Activated CD8-positive, alpha-beta memory T cell treated with anti-CD3 and anti-CD28 coated beads, Interleukin-2, amount 10 ng/mL, durations not matched to agents 7 days and 5 days (primary cell): ENCODE data around the gene PRKCQ. TPM values are rescaled to one million over a fixed set of nuclear protein-coding genes. Genes with fewer than 3 reads are reported as not detected.

ENCODE experiments used
- ATAC-seq: fragments of 150-1000 bp; cut with Tn5 transposase; one replicate; pipeline ENCODE4 v1.10.0; 2021; ENCODE audit warnings: moderate library complexity
- CTCF ChIA-PET: fragments of 350-600 bp; sonication (Branson Sonifier 250); formaldehyde crosslinking; loops from one replicate; lab custom pipeline; 2021; ENCODE audit warnings: antibody characterized with exemption; lab: Charles Lee
- DNase-seq: peaks from one replicate; pipeline ENCODE4 v3.0.0-alpha.2; 2020
- H3K27ac Mint-ChIP-seq: one replicate; pipeline ENCODE4 v1.8.0; 2021; ENCODE audit warnings: mild to moderate bottlenecking, mixed read lengths
- H3K27me3 Mint-ChIP-seq: one replicate; pipeline ENCODE4 v1.8.0; 2021; ENCODE audit warnings: mixed read lengths
- H3K36me3 Mint-ChIP-seq: one replicate; pipeline ENCODE4 v1.8.0; 2021; ENCODE audit warnings: mild to moderate bottlenecking, mixed read lengths
- H3K4me1 Mint-ChIP-seq: one replicate; pipeline ENCODE4 v1.8.0; 2021; ENCODE audit warnings: mixed read lengths
- H3K4me3 Mint-ChIP-seq: one replicate; pipeline ENCODE4 v1.8.0; 2021; ENCODE audit warnings: mild to moderate bottlenecking, moderate library complexity, mixed read lengths
- H3K9me3 Mint-ChIP-seq: one replicate; pipeline ENCODE4 v1.8.0; 2022; ENCODE audit warnings: low read depth, mixed read lengths
- total RNA-seq, 2 experiments: library from RNA; stranded (reverse); gene quantifications; one replicate each; pipeline ENCODE4 v1.2.3, GENCODE V29; 2021

PRKCQ gene
- total RNA-seq, 2 experiments from 2014 or later, result 51.0 to 58.7 TPM

- Mint-ChIP-seq H3K27me3 (no peaks in the 10 kb centered on the region), H3K4me1 (peaks cover 88% of the 10 kb centered on the region), H3K27ac (peak overlapping the region; percentile 79), H3K4me3 (no peak overlapping the region), H3K9me3 (no peaks in the 10 kb centered on the region), H3K36me3 (peaks cover 41% of the 10 kb centered on the region)
- ATAC-seq (no peak), DNase-seq (no peak)
- CTCF ChIA-PET, result interaction anchor here (0.8 to 3.8 kb wide), 5 partner anchors 16 to 106 kb away, joined by 3 to 19 read pairs (median 3); no protein-coding TSS in a partner anchor
Measured at GRCh38 chr10:6561552-6561951, 18.5 kb downstream of the PRKCQ start.

GRCh38 chr10:6558759-6559461 is 21.2 kb downstream of the PRKCQ start:
- DNase-seq (peak; percentile 72), ATAC-seq (peak; percentile 48)
- H3K9me3 Mint-ChIP-seq, result no peaks in the 10 kb centered on the region
- H3K4me3 Mint-ChIP-seq, result peak overlapping the region; percentile 73
- peaks cover 87% of the 10 kb centered on the region for H3K4me1 Mint-ChIP-seq
- no peaks in the 10 kb centered on the region for H3K27me3 Mint-ChIP-seq
- peaks cover 56% of the 10 kb centered on the region for H3K36me3 Mint-ChIP-seq
- H3K27ac Mint-ChIP-seq, result peak overlapping the region; percentile 95
- CTCF ChIA-PET, result interaction anchor here (0.9 to 2.8 kb wide), 14 partner anchors 10 to 149 kb away, joined by 3 to 12 read pairs (median 4); no protein-coding TSS in a partner anchor

GRCh38 chr10:6558272-6558671 is 21.8 kb downstream of the PRKCQ start:
- ATAC-seq (peak; percentile 64), DNase-seq (no peak)
- Mint-ChIP-seq H3K27ac (peak overlapping the region; percentile 95), H3K4me3 (peak overlapping the region; percentile 73), H3K27me3 (no peaks in the 10 kb centered on the region), H3K9me3 (no peaks in the 10 kb centered on the region), H3K4me1 (peaks cover 85% of the 10 kb centered on the region), H3K36me3 (peaks cover 54% of the 10 kb centered on the region)
- CTCF ChIA-PET, result interaction anchor here (1.0 to 2.8 kb wide), 11 partner anchors 9 to 149 kb away, joined by 3 to 12 read pairs (median 3); no protein-coding TSS in a partner anchor

GRCh38 chr10:6553937-6554336 is 26.1 kb downstream of the PRKCQ start:
- Mint-ChIP-seq H3K9me3 (peaks cover 2% of the 10 kb centered on the region), H3K36me3 (peaks cover 62% of the 10 kb centered on the region), H3K27me3 (no peaks in the 10 kb centered on the region), H3K27ac (no peak overlapping the region), H3K4me3 (no peak overlapping the region), H3K4me1 (peaks cover 56% of the 10 kb centered on the region)
- ATAC-seq (no peak), DNase-seq (no peak)
- CTCF ChIA-PET, result no interaction called here

GRCh38 chr10:6543431-6544005 is 36.6 kb downstream of the PRKCQ start:
- H3K4me3 Mint-ChIP-seq, result peak overlapping the region; percentile 79

GRCh38 chr10:6542999-6543430 is 37.1 kb downstream of the PRKCQ start:
- peak overlapping the region; percentile 79 for H3K4me3 Mint-ChIP-seq
- H3K9me3 Mint-ChIP-seq, result no peaks in the 10 kb centered on the region
- H3K36me3 Mint-ChIP-seq, result peaks cover 46% of the 10 kb centered on the region
- peak overlapping the region; percentile 99 for H3K27ac Mint-ChIP-seq
- peaks cover 68% of the 10 kb centered on the region for H3K4me1 Mint-ChIP-seq
- no peaks in the 10 kb centered on the region for H3K27me3 Mint-ChIP-seq
- CTCF ChIA-PET, result interaction anchor here (0.8 to 3.4 kb wide), 15 partner anchors 12 to 124 kb away, joined by 3 to 36 read pairs (median 5); no protein-coding TSS in a partner anchor
- ATAC-seq (peak; percentile 69), DNase-seq (peak; percentile 71)

More at GRCh38 chr10:6543431-6544005, 36.6 kb downstream of the PRKCQ start:
- Mint-ChIP-seq H3K27ac (peak overlapping the region; percentile 99), H3K27me3 (no peaks in the 10 kb centered on the region), H3K9me3 (no peaks in the 10 kb centered on the region), H3K36me3 (peaks cover 44% of the 10 kb centered on the region), H3K4me1 (peaks cover 67% of the 10 kb centered on the region)
- peak; percentile 92 for ATAC-seq
- DNase-seq, result peak; percentile 80
- CTCF ChIA-PET, result interaction anchor here (1.0 to 3.4 kb wide), 12 partner anchors 12 to 124 kb away, joined by 3 to 36 read pairs (median 6); no protein-coding TSS in a partner anchor

- Mint-ChIP-seq H3K4me3 (no peak overlapping the region), H3K9me3 (no peaks in the 10 kb centered on the region), H3K36me3 (peaks cover 50% of the 10 kb centered on the region), H3K4me1 (peaks cover 61% of the 10 kb centered on the region), H3K27ac (no peak overlapping the region), H3K27me3 (no peaks in the 10 kb centered on the region)
- DNase-seq, result no peak
- CTCF ChIA-PET, result no interaction called here
- ATAC-seq, result no peak
Measured at GRCh38 chr10:6539833-6540232, 40.2 kb downstream of the PRKCQ start.

- no peak for DNase-seq
- Mint-ChIP-seq H3K27me3 (no peaks in the 10 kb centered on the region), H3K36me3 (peaks cover 47% of the 10 kb centered on the region), H3K27ac (no peak overlapping the region), H3K4me1 (peaks cover 43% of the 10 kb centered on the region), H3K9me3 (no peaks in the 10 kb centered on the region), H3K4me3 (no peak overlapping the region)
- no peak for ATAC-seq
- CTCF ChIA-PET, result interaction anchor here (0.9 to 1.4 kb wide), 4 partner anchors 15 to 110 kb away, joined by 3 to 7 read pairs (median 4); no protein-coding TSS in a partner anchor
Measured at GRCh38 chr10:6537770-6538169, 42.3 kb downstream of the PRKCQ start.

GRCh38 chr10:6536102-6536501 is 44.0 kb downstream of the PRKCQ start:
- H3K36me3 Mint-ChIP-seq, result peaks cover 39% of the 10 kb centered on the region
- H3K4me1 Mint-ChIP-seq, result peaks cover 42% of the 10 kb centered on the region
- H3K27me3 Mint-ChIP-seq, result no peaks in the 10 kb centered on the region
- no peak for ATAC-seq
- H3K4me3 Mint-ChIP-seq, result no peak overlapping the region
- CTCF ChIA-PET, result no interaction called here
- no peak for DNase-seq
- H3K27ac Mint-ChIP-seq, result peak overlapping the region; percentile 3
- no peaks in the 10 kb centered on the region for H3K9me3 Mint-ChIP-seq

- Mint-ChIP-seq H3K9me3 (no peaks in the 10 kb centered on the region), H3K27ac (no peak overlapping the region), H3K4me3 (no peak overlapping the region), H3K4me1 (peaks cover 41% of the 10 kb centered on the region), H3K36me3 (peaks cover 31% of the 10 kb centered on the region), H3K27me3 (no peaks in the 10 kb centered on the region)
- ATAC-seq, result no peak
- DNase-seq, result no peak
- CTCF ChIA-PET, result no interaction called here
Measured at GRCh38 chr10:6535156-6535764, 44.8 kb downstream of the PRKCQ start.

GRCh38 chr10:6532321-6532720 is 47.8 kb downstream of the PRKCQ start:
- no peak overlapping the region for H3K4me3 Mint-ChIP-seq
- ATAC-seq, result no peak
- CTCF ChIA-PET, result interaction anchor here (0.8 to 4.8 kb wide), 5 partner anchors 10 to 116 kb away, joined by 3 to 36 read pairs (median 4); partner anchors contain the start of gene PRKCQ

GRCh38 chr10:6530966-6531365 is 49.1 kb downstream of the PRKCQ start:
- H3K4me3 Mint-ChIP-seq, result peak overlapping the region; percentile 77
- no peaks in the 10 kb centered on the region for H3K27me3 Mint-ChIP-seq
- peak; percentile 3 for ATAC-seq
- H3K9me3 Mint-ChIP-seq, result no peaks in the 10 kb centered on the region
- peaks cover 55% of the 10 kb centered on the region for H3K4me1 Mint-ChIP-seq
- peaks cover 39% of the 10 kb centered on the region for H3K36me3 Mint-ChIP-seq
- no peak for DNase-seq
- CTCF ChIA-PET, result interaction anchor here (0.7 to 4.8 kb wide), 18 partner anchors 11 to 329 kb away, joined by 3 to 36 read pairs (median 4); partner anchors contain the start of gene PRKCQ
- peak overlapping the region; percentile 100 for H3K27ac Mint-ChIP-seq

More at GRCh38 chr10:6532321-6532720, 47.8 kb downstream of the PRKCQ start:
- Mint-ChIP-seq H3K36me3 (peaks cover 35% of the 10 kb centered on the region), H3K27ac (peak overlapping the region; percentile 100), H3K4me1 (peaks cover 54% of the 10 kb centered on the region), H3K9me3 (no peaks in the 10 kb centered on the region), H3K27me3 (no peaks in the 10 kb centered on the region)
- no peak for DNase-seq
